GM19397 (cell line): ENCODE measurements around the gene SH3BP5.

Experiments
- ATAC-seq: cut with Tn5 transposase; IDR thresholded peaks from one replicate; pipeline ENCODE4 v1.9.1; 2021; ENCODE audit warnings: mild to moderate bottlenecking, moderate library complexity; ENCODE audit not compliant: unreplicated experiment

The SH3BP5 gene

DNA sequence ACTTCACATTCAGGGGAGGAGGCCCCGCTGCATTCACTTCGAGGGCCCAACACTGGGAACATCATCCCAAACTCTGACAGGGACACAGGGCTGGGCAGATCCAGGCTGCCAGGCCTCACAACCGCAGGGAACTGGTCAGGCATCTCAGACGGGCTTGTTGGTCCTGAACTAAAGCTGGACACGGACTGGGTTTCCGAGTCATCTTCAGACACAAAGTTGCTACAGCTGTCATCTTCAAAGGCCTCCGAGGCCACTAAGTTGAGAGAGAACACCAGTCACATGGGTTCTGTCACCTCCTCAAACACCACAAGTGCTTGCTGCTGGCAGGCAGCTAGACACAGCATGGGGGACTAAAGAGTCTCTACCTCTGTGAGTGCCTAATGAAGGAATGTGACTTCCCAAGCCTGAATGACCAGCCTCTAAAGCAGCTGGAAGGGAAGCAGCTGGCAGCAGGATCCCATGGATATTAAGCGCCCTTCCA is 75.5 kb downstream of the SH3BP5 start:
- no peak for ATAC-seq

GRCh38 chr3:15255215-15255614 is 77.2 kb downstream of the SH3BP5 start:
- ATAC-seq = no peak

DNA sequence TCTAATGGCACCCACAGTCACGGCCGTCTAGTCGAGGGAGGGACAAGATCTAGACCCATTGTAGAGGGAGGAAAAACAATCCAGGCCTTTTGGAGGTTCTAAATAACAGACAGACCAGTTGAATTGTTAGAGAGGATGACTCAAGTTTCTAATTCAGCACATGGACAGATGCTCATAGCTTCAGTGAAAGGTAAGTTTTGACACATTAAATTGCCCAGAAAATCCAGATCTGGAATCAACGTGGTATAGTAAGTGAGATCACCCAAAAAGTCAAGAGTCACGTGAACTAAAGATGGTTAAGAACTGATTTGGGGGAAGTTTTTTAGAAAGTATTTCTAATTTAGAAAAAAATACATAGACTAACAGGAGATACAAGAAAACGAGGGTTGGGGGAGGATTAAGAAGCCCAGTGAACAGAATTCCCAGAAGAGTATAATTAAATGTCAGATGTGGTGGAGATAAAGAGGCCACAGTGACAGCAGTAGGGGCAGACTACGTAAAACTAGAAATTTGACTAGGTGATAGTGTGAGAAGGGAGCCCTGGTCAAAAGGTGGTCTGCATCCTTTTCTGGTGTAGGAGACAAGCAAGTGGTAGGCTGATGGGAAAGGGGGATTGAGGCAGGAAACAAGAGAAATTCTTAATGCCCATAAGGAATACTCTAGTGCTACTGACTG is 79.2 kb downstream of the SH3BP5 start:
- no peak for ATAC-seq

GRCh38 chr3:15246186-15246585 is 86.2 kb downstream of the SH3BP5 start:
- ATAC-seq = no peak

DNA sequence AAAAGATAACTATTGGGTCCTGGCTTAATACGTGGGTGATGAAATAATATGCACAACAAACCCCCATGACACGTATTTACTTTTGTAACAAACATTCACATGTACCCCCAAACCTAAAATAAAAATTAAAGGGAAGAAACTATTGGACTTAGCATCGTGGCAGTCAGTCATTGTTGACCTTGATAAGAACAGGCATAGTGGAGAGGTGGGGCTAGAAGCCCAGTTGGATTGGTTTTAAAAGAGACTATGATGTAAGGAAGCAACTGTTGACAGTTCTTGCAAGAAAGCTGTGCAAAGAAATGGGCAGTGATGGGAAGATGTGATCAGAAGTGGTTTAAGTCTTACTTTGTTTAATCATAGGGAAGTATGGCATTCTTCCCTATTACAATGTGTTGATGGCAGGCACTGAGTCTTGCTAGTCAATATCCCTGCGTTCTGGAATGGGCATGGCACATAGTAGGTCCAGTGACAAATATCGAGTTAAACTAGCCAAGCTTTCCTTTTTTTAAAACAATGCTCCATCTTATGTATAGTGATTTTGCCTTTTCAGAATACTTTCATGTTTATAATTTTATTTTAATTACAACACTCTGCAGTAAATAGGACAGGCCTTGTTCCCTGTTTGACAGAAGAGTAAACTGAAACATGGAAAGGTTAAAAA is 88.4 kb downstream of the SH3BP5 start:
- ATAC-seq = no peak

DNA sequence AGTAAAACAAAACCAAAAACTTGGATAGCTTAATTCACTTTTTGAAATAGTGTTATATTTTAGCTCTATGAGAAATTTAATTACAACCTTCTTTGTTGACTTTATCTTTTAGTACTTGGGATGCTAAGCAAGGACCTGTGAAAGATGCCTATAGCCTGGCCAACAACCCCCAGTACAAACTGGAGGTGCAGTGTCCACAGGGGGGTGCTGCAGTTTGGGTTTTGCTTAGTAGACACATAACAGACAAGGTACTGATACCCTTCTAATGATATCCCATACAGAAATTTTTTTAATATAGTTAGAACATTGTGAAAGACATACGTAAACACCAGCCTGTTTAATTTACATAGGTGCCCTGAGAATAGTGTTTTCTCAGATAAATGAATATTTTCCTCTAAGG is 91.0 kb downstream of the SH3BP5 start:
- no peak for ATAC-seq

DNA sequence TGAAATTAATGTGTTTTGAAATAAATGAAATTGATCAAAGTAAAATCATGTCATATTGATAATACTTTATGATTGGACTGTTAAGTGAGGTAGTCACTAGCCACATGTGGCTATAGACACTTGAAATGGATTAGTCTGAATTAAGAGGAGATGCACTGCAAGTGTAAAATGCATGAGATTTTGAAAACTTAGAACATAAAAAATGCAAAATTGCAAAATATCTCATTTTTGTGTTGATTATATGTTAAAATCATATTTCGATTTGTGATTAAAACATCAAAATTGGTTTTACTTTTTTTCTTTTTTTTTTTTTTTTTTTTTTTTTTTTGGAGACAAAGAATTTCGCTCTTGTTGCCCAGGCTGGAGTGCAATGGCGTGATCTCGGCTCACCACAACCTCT is 103.1 kb downstream of the SH3BP5 start:
- no peak for ATAC-seq

DNA sequence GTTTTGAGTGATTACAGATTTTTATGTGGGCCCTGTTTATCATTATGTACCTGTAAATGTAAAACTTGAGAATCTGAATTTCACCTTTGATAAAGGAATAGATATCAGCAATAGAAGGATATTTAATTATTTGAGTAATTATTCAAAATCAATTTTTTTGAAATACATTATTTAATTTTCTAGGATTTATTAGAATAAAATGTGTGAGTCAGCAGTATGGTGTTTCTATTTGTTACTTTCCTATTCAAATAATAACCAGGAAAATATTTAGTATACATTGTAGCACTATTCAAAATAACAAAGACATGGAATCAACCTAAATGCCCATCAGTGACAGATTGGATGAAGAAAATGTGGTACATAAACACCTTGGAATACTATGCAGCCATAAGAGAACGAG is 104.2 kb downstream of the SH3BP5 start:
- no peak for ATAC-seq

DNA sequence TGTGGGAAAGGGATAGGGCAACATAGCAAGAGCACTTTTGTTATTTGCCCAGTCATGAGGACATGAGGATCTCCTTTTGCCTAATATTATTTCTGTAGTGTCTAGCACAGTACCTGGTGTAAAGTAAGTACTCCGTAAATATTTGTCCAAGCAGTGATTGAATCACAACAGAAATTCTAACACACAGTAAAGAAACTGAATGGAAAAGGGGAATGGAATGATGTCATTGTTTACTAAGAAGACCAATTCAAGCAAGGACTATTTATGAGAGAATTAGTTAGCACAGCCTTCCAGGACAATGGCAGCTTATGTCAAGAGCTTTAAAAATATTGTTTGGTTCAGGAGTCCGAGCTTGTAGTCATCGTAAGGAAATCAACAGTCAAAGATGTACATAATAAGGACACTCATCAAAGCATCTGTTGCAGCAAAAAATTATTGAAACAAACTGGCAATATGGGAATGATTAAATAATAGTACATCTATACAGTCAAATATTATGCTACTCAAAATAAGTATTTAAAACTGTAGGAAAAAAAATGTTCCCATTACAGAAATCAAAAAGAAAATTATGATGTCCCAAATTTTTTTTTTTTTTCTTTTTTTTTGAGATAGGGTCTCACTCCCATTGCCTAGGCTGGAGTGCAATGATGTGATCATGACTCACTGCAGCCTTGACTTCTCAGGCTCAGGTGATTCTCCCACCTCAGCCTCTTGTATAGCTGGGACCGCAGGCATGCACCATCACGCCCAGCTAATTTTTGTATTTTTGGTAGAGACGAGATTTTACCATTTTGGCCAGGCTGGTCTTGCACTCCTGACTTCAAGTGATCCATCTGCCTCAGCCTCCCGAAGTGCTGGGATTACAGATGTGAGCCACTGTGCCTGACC is 108.5 kb downstream of the SH3BP5 start:
- ATAC-seq = no peak

- ATAC-seq = no peak
Observed at GRCh38 chr3:15221574-15222217, 110.7 kb downstream of the SH3BP5 start.

DNA sequence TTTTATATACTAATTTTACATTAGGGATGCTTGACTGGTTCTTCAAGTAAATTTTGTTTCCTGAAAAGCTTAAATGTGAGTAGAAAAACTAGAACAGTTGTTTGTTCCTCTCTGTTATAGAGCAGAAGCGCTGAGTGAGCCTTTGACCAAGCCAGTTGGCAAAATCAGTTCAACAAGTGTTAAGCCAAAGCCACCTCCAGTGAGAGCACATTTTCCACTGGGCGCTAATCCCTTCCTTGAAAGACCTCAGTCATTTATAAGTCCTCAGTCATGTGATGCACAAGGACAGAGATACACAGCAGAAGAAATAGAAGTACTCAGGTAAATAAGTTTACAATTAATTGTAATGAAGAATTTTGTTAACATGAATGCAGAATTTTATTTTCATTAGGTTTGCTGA is 111.7 kb downstream of the SH3BP5 start:
- ATAC-seq = no peak

- no peak for ATAC-seq
Observed at GRCh38 chr3:15220056-15220455, 112.3 kb downstream of the SH3BP5 start.

DNA sequence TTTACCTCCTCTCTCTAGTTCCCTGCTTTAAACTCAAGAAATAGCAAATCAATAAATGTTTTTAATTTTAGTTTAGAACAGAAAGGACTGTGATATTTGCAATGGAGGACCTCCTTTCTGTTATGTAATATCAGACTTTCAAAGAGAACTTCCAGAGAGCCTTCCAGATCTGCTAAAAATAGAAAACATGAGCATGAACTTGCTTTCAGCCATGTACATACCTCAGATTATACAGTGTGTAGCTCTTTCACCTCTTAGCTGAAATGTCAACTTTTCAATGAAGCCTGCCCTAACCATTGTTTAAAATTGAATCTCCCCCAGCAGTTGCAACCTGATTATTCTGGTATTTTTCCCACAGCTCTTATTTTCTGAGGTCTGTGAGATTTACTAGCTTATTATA is 113.7 kb downstream of the SH3BP5 start:
- ATAC-seq = no peak

DNA sequence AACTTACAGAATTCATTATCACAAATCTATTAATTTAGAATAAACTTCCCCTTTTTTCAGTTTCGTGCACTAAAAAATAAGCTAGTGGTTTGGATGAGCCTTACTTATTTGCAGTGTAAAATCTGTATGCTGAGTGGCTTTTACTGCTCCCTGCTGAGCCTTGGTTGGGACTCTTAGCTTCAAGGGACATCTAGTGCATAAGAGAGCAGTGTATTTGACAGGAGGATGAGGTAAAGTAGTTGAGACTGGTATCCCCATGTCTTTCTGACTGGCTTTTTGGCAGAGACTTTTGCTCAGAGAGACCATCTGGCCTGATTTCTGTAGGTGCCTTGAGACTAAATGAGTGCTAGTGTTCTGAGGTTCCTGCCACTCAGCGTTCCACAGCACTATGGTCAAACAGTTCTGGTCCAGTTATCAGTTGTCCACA is 114.5 kb downstream of the SH3BP5 start:
- no peak for ATAC-seq

DNA sequence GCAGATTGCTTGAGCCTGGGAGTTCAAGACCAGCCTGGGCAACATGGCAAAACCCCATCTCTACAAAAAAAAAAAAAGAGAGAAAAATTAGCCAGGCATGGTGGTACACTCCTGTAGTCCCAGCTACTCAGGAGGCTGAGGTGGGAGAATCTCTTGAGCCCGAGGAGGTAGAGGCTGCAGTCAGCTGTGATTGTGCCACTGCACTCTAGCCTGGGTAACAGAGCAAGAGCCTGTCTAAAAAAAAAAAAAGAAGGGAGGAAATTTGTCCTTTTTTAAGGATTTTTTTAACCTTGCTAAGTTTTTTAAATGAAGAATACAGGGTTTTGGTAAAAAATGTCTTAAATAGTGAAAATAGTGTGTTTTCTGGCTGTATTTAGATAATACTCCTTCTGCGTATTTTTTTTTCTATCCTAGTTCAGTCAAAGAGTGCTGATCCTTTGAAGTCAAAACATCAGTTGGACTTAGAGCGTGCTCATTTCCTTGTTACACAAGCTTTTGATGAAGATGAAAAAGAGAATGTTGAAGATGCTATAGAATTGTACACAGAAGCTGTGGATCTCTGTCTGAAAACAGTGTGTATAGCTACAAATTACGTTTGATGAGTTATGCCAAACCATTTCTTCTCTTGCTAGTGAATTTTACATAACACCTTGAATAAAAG is 115.2 kb downstream of the SH3BP5 start:
- ATAC-seq = no peak

GRCh38 chr3:15216501-15216900 is 115.9 kb downstream of the SH3BP5 start:
- ATAC-seq = no peak

- ATAC-seq = no peak
Observed at GRCh38 chr3:15215996-15216395, 116.4 kb downstream of the SH3BP5 start.

DNA sequence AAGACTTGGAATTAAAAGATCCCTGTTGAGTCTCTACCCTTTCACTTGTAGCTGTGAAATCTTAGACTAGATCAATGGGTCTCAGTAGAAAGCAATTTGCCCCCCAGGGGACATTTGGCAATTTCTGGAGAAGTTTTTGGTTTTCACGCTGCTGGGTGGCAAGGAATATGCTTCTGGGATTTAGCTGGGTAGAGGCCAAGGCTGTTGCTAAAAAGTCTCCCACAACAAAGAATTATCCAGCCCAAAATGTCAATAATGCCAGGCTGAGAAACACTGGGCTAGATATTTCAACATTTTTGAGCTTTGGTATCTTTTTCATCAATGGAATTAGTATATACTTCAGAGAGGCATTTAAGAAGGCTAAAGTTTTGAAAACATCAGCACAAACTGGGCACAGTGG is 117.6 kb downstream of the SH3BP5 start:
- no peak for ATAC-seq

DNA sequence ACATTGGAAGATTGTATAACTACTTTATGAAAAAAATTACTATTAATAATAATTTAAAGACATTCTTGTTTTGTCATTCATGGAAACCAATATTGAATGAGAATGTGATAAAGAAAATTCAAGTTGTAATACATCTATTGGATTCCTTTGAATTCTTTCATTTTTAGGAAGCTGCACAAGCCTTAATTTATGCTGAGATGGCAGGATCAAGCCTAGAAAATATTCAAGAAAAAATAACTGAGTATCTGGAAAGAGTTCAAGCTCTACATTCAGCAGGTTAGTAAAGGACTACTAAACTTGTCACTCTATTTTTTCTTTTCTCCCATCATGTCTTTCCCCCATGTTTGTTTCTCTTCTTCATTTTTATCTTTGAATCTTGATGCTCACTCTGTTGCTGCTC is 120.4 kb downstream of the SH3BP5 start:
- no peak for ATAC-seq

GRCh38 chr3:15207836-15208504 is 124.4 kb downstream of the SH3BP5 start:
- ATAC-seq = no peak
